PC-9 (cell line): ENCODE results near the gene PRSS22. TPM values are rescaled to one million over a fixed set of nuclear protein-coding genes. Genes with fewer than 3 reads are reported as not detected.

Source experiments
- BruUV-seq: library from RNA; stranded (reverse); fragments of 400-500 nt; replicated peaks from 2 replicates; lab custom pipeline; 2021; lab: Mats Ljungman, UMichigan
- CTCF ChIA-PET: fragments of 300-600 bp; sonication (Branson Sonifier 250); formaldehyde crosslinking; loops from one replicate; lab custom pipeline; 2022; ENCODE audit warnings: antibody characterized with exemption; lab: Charles Lee
- POLR2A ChIA-PET: fragments of 300-600 bp; sonication (Branson Sonifier 250); formaldehyde crosslinking; loops from one replicate; lab custom pipeline; 2022; ENCODE audit warnings: antibody characterized with exemption; ENCODE audit not compliant: unreplicated experiment; lab: Charles Lee
- DNase-seq, 2 experiments: peaks; one replicate each; pipeline versions ENCODE4 v3.0.0 to v3.0.0-alpha.2; 2015 to 2022; ENCODE audit warnings: mixed read lengths in 1 of 2
- H2AFZ ChIP-seq: fragments of 200-600 bp; sonication (generic); 2 replicates; pipeline ENCODE4 v1.8.1; 2017; ENCODE audit warnings: antibody characterized with exemption
- H3F3A ChIP-seq: fragments of 200-600 bp; sonication (generic); 2 replicates; pipeline ENCODE4 v1.8.1; 2017; ENCODE audit warnings: antibody characterized with exemption, mild to moderate bottlenecking, low read depth; ENCODE audit not compliant: insufficient read depth
- H3K27ac ChIP-seq: fragments of 200-600 bp; sonication (generic); 2 replicates; pipeline ENCODE4 v1.6.1; 2016; ENCODE audit warnings: mixed run types
- H3K27me3 ChIP-seq: fragments of 200-600 bp; sonication (generic); 2 replicates; pipeline ENCODE4 v1.6.1; 2016; ENCODE audit warnings: low read depth, mixed run types; ENCODE audit not compliant: insufficient read depth
- H3K36me3 ChIP-seq: fragments of 200-600 bp; sonication (generic); 2 replicates; pipeline ENCODE4 v1.6.1; 2016; ENCODE audit warnings: low read depth, mixed run types
- H3K4me1 ChIP-seq: fragments of 200-600 bp; sonication (generic); replicated peaks from 2 replicates; pipeline ENCODE4 v1.6.1; 2016; ENCODE audit warnings: mixed run types; ENCODE audit not compliant: insufficient read depth
- H3K4me2 ChIP-seq: fragments of 200-600 bp; sonication (generic); 2 replicates; pipeline ENCODE4 v1.6.1; 2017; ENCODE audit warnings: mixed run types
- H3K4me3 ChIP-seq: fragments of 200-600 bp; sonication (generic); 2 replicates; pipeline ENCODE4 v1.6.1; 2016; ENCODE audit warnings: mixed run types
- H3K79me2 ChIP-seq: fragments of 200-600 bp; sonication (generic); 2 replicates; pipeline ENCODE4 v1.6.1; 2017; ENCODE audit warnings: low read depth, mixed run types
- H3K9me2 ChIP-seq: fragments of 200-600 bp; sonication (generic); 2 replicates; pipeline ENCODE4 v1.8.1; 2017; ENCODE audit warnings: mild to moderate bottlenecking; ENCODE audit not compliant: insufficient read depth
- H3K9me3 ChIP-seq: fragments of 200-600 bp; sonication (generic); 2 replicates; pipeline ENCODE4 v1.8.1; 2016; ENCODE audit warnings: low read depth; ENCODE audit not compliant: insufficient read depth
- H4K20me1 ChIP-seq: fragments of 200-600 bp; sonication (generic); 2 replicates; pipeline ENCODE4 v1.8.1; 2017; ENCODE audit not compliant: insufficient read depth
- EZH2 ChIP-seq: fragments of 200-600 bp; sonication (generic); IDR thresholded peaks from 2 replicates; pipeline ENCODE4 v1.8.0; 2017; ENCODE audit warnings: antibody characterized with exemption, low read depth
- intact Hi-C: fragments of 100-400 bp; cut with micrococcal nuclease; formaldehyde crosslinking; loops from one replicate; pipeline ENCODE4 v1.10.0; 2022; ENCODE audit not compliant: unreplicated experiment
- total RNA-seq: library from RNA; stranded (reverse); gene quantifications from 2 replicates; pipeline ENCODE4 v1.2.3, GENCODE V29; 2021
- TF ChIP-seq, protein P1 (sequence below): fragments of 200-600 bp; sonication (generic); conservative IDR thresholded peaks from 2 replicates; pipeline ENCODE4 v1.6.1; 2017; ENCODE audit warnings: mixed run types, antibody characterized with exemption, mild to moderate bottlenecking, moderate library complexity

PRSS22 gene
- total RNA-seq, 1 experiment from 2014 or later = 99.7 TPM

DNA sequence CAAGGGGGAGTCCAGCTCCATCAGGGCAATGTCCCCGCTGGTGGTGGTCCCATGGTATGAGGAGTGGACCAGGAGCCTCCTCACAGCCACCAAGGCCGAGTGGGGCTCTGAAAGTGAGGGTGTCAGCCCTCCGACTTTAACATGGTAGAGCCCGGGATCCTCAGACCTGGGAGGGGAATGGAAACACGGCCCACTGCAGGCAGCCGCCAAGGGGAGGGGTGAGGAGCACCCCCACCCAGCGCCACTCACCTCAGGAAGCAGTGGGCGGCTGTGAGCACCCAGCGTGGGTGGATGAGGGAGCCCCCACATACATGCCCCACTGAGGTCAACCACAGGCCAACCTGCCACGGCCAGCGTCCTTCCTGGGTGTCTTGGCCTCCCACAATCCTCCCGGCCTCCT is 17.1 kb downstream of the PRSS22 start:
- ChIA-PET CTCF (interaction anchor here (0.6 to 2.2 kb wide), 2 partner anchors 27 to 159 kb away, joined by 5 to 6 read pairs; no protein-coding TSS in a partner anchor), POLR2A (no interaction called here)
- Histone ChIP-seq H2AFZ (no peak overlapping the region), H3K4me2 (no peak overlapping the region), H3K4me1 (peaks cover 41% of the 10 kb centered on the region), H3K36me3 (no peaks in the 10 kb centered on the region), H3K9me3 (no peaks in the 10 kb centered on the region), H3K4me3 (no peak overlapping the region), H3F3A (peaks cover 50% of the 10 kb centered on the region), H3K9me2 (no peaks in the 10 kb centered on the region), H3K79me2 (no peaks in the 10 kb centered on the region), H4K20me1 (no peaks in the 10 kb centered on the region), H3K27me3 (no peaks in the 10 kb centered on the region), H3K27ac (no peak overlapping the region)
- intact Hi-C loops = no loop called here
- no TSS peak for BruUV-seq
- no peak for TF ChIP-seq EZH2
- TF ChIP-seq, protein P1, sequence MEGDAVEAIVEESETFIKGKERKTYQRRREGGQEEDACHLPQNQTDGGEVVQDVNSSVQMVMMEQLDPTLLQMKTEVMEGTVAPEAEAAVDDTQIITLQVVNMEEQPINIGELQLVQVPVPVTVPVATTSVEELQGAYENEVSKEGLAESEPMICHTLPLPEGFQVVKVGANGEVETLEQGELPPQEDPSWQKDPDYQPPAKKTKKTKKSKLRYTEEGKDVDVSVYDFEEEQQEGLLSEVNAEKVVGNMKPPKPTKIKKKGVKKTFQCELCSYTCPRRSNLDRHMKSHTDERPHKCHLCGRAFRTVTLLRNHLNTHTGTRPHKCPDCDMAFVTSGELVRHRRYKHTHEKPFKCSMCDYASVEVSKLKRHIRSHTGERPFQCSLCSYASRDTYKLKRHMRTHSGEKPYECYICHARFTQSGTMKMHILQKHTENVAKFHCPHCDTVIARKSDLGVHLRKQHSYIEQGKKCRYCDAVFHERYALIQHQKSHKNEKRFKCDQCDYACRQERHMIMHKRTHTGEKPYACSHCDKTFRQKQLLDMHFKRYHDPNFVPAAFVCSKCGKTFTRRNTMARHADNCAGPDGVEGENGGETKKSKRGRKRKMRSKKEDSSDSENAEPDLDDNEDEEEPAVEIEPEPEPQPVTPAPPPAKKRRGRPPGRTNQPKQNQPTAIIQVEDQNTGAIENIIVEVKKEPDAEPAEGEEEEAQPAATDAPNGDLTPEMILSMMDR = no peak
- no peak for DNase-seq

DNA sequence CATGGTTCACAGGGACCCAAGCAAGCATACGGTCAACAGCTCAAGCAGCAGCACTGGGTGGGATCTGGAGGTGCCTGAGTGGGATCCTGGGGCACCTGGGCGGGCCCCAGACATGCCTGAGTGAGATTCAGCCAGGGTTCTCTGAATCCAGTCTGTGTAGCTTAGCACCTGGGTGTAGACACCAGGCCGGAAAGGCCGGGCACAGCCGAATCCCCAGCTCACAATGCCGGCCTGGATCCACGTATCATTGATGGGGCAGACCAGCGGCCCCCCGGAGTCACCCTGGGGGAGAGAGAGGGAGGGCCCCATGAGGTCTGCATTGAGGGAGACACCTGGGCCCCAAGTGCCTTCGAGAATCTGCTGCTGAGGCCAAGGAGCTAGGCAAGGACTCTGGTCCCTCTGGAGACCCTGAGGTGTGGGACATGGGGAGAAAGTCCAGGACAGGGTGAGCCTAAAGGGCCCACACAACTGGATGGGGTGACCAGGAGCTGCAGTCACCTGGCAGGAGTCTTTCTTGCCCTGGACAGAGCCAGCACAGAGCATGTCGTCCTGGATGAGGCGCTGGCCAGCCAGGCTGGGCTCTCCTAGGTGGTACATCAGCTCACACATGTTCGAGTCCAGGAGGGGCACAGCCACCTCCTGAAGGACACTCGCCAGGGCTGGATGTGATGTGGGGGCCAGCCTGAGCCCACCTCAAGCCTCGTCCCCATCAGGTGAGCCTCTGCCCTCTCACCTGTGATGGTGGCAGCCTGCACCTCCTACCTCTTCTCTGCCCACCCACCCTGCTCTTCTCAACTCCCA is 18.1 kb downstream of the PRSS22 start:
- CTCF ChIA-PET = interaction anchor here (1.1 to 2.2 kb wide), 2 partner anchors 28 to 31 kb away, joined by 3 to 6 read pairs; no protein-coding TSS in a partner anchor
- intact Hi-C loops = loop anchor here (5.0 kb wide), 1 partner anchor 67 kb away; no protein-coding TSS in a partner anchor

DNA sequence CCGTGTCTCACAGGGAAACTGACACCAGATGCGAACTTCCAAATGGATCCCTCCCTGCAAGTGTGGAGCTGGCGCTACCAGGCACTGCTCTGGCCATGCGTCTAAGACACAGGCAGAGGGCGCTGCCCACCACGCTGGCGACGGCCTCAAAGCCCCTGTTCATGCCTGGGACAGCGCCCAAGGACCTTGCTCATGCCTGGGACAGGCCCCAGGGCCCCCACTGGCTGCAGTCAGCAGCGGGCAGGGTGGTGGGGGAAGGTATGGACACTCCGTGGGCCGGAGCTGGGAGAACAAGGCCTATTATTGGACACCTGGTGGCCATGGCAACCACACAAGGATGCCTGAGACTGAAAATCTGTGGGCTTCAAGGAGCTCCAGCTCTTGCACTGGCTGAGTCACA is 19.0 kb downstream of the PRSS22 start:
- no peaks in the 10 kb centered on the region for H3K27me3 ChIP-seq
- no peaks in the 10 kb centered on the region for H3K9me2 ChIP-seq
- ChIA-PET POLR2A (no interaction called here), CTCF (interaction anchor here (1.1 to 2.2 kb wide), 2 partner anchors 29 to 31 kb away, joined by 3 to 6 read pairs; no protein-coding TSS in a partner anchor)
- TF ChIP-seq, protein P1 = 0 out of 2 replicates have a peak, but pooled peaks have one; percentile 52
- no peak for TF ChIP-seq EZH2
- H3K4me1 ChIP-seq = peaks cover 32% of the 10 kb centered on the region
- H3F3A ChIP-seq = peaks cover 38% of the 10 kb centered on the region
- H3K27ac ChIP-seq = no peak overlapping the region
- intact Hi-C loops = loop anchor here (5.0 kb wide), 1 partner anchor 68 kb away; no protein-coding TSS in a partner anchor
- H3K4me3 ChIP-seq = no peak overlapping the region
- no peaks in the 10 kb centered on the region for H3K79me2 ChIP-seq
- no peaks in the 10 kb centered on the region for H3K9me3 ChIP-seq
- H3K4me2 ChIP-seq = no peak overlapping the region
- H2AFZ ChIP-seq = no peak overlapping the region
- H4K20me1 ChIP-seq = no peaks in the 10 kb centered on the region
- H3K36me3 ChIP-seq = no peaks in the 10 kb centered on the region
- no TSS peak for BruUV-seq
- DNase-seq = no peak

More for the DNA sequence above, 18.1 kb downstream of the PRSS22 start:
- no peaks in the 10 kb centered on the region for H3K79me2 ChIP-seq
- H3K4me1 ChIP-seq = peaks cover 37% of the 10 kb centered on the region
- H3K27me3 ChIP-seq = no peaks in the 10 kb centered on the region
- H3K9me2 ChIP-seq = no peaks in the 10 kb centered on the region
- no peak overlapping the region for H3K4me2 ChIP-seq
- no peaks in the 10 kb centered on the region for H3K9me3 ChIP-seq
- no peak for TF ChIP-seq EZH2
- TF ChIP-seq, protein P1 = no peak
- no peak overlapping the region for H3K27ac ChIP-seq
- POLR2A ChIA-PET = no interaction called here
- H3K4me3 ChIP-seq = no peak overlapping the region
- no peaks in the 10 kb centered on the region for H3K36me3 ChIP-seq
- no peak for DNase-seq
- BruUV-seq = no TSS peak
- no peaks in the 10 kb centered on the region for H4K20me1 ChIP-seq
- no peak overlapping the region for H2AFZ ChIP-seq
- peaks cover 45% of the 10 kb centered on the region for H3F3A ChIP-seq
